Right lobe of liver (tissue), 6 donors: ENCODE measurements around the gene C5orf34. TPM values are rescaled to one million over a fixed set of nuclear protein-coding genes. Genes with fewer than 3 reads are reported as not detected.
A peak's percentile ranks its signal among the peaks of the same experiment; 100 is the strongest.

Experiments
- ATAC-seq, 4 donors: fragments of 200-7000 bp; cut with Tn5 transposase; one replicate each; pipeline ENCODE4 v1.9.1; 2020; ENCODE audit warnings: mild to moderate bottlenecking in 4 of 4, moderate library complexity in 4 of 4
- DNase-seq, 3 donors: peaks; one replicate each; pipeline ENCODE4 v3.0.0-alpha.2; 2020
- H3K27ac ChIP-seq, 3 donors: fragments of 200-600 bp; one replicate each; pipeline ENCODE4 v1.8.0; 2022
- H3K27me3 ChIP-seq, 2 donors: fragments of 200-600 bp; one replicate each; pipeline ENCODE4 v1.8.0; 2022
- H3K36me3 ChIP-seq, 4 donors: fragments of 200-600 bp; sonication (generic) in 1 of 4; one replicate each; pipeline versions ENCODE4 v1.5.1 to v1.8.0; 2017 to 2022; ENCODE audit warnings: control low read depth in 1 of 4
- H3K4me1 ChIP-seq, 4 donors: fragments of 200-600 bp; sonication (generic) in 1 of 4; one replicate each; pipeline versions ENCODE4 v1.5.1 to v1.8.0; 2017 to 2022; ENCODE audit warnings: control low read depth in 1 of 4
- H3K4me3 ChIP-seq, 3 donors: fragments of 200-600 bp; one replicate each; pipeline ENCODE4 v1.8.0; 2022
- H3K9me3 ChIP-seq, 4 donors: fragments of 200-600 bp; sonication (generic) in 1 of 4; one replicate each; pipeline versions ENCODE4 v1.5.1 to v1.8.0; 2017 to 2022; ENCODE audit warnings: control low read depth in 1 of 4
- CTCF ChIP-seq, 4 donors: fragments of 200-600 bp in 3 of 4; fragments of 450-650 bp in 1 of 4; IDR thresholded peaks; one replicate each; pipeline versions ENCODE4 v1.5.1 to v1.8.0; 2016 to 2022; ENCODE audit warnings: antibody characterized with exemption in 4 of 4, mild to moderate bottlenecking in 2 of 4
- POLR2A ChIP-seq: fragments of 450-650 bp; IDR thresholded peaks from one replicate; pipeline ENCODE4 v1.6.1; 2017; ENCODE audit warnings: antibody characterized with exemption, mild to moderate bottlenecking
- WGBS: methylation state at CpG from one replicate; pipeline ENCODE4 v1.1.6; 2018; ENCODE audit warnings: low coverage, low lambda C conversion rate; ENCODE audit not compliant: insufficient coverage; ENCODE audit errors: missing lambda C conversion rate; 5-methylcytosine and 5-hydroxymethylcytosine counted together
- intact Hi-C, 2 donors: fragments of 100-400 bp; cut with DNase I; formaldehyde crosslinking; loops; one replicate each; pipeline versions ENCODE4 v1.11.2 to v1.14.1; 2022
- total RNA-seq, 6 experiments: library from RNA; depleted of rRNA in 2 of 6; stranded (reverse); fragments of >200 nt in 2 of 6; fragmentation: NEBNext Ultra II Directional in 3 of 6; extraction: Animal tissue kit (Norgen Biotek cat#: 25700) in 3 of 6; gene quantifications; one replicate each; pipeline versions ENCODE4 v1.1.0 to v1.2.4, GENCODE V29; 2016 to 2023
- donor health status: DM: no; HTN: yes; CAD: no.
- donor health status: DM: no; HTN: no; CAD: no.
- donor health status: DM: no; HTN: no; CAD: no.
- donor health status: DM: no; HTN: yes; CAD: no.
- donor health status: DM: no; HTN: yes; CAD: no.

The C5orf34 gene
- total RNA-seq, 6 experiments from 2014 or later: 0.15 to 0.99 (median 0.72) TPM

- no peak for TF ChIP-seq POLR2A
- TF ChIP-seq CTCF (IDR thresholded peaks at IDR 0.05): no peak
- WGBS: 89% methylated on average over 2 of the region's 2 CpGs
- intact Hi-C loops: no loop called here
- ATAC-seq (no peak), DNase-seq (no peak)
- no peaks in the 10 kb centered on the region for H3K9me3 ChIP-seq
- H3K4me3 ChIP-seq: no peak overlapping the region
- no peaks in the 10 kb centered on the region for H3K4me1 ChIP-seq
- H3K36me3 ChIP-seq: no peaks in the 10 kb centered on the region
- H3K27ac ChIP-seq: no peak overlapping the region
- no peaks in the 10 kb centered on the region for H3K27me3 ChIP-seq
These were observed 16.4 kb downstream of the C5orf34 start for GRCh38 chr5:43498581-43498980.

- peak in 3 of 4 donors; percentile 46 to 72 (median 47) for ATAC-seq
- H3K4me3 ChIP-seq: no peak overlapping the region
- TF ChIP-seq CTCF (IDR thresholded peaks at IDR 0.05): no peak
- TF ChIP-seq POLR2A: no peak
These were observed 17.4 kb downstream of the C5orf34 start for GRCh38 chr5:43497311-43498104.

GRCh38 chr5:43491326-43491725 lies 23.6 kb downstream of the C5orf34 start:
- DNase-seq (no peak), ATAC-seq (no peak)
- TF ChIP-seq POLR2A (no peak), CTCF (IDR thresholded peaks at IDR 0.05) (no peak)
- H3K4me1 ChIP-seq: no peaks in the 10 kb centered on the region
- 100% methylated on average over 1 of the region's 1 CpG for WGBS
- intact Hi-C loops: no loop called here
- no peaks in the 10 kb centered on the region for H3K27me3 ChIP-seq
- H3K36me3 ChIP-seq: no peaks in the 10 kb centered on the region
- no peak overlapping the region for H3K4me3 ChIP-seq
- no peak overlapping the region for H3K27ac ChIP-seq
- no peaks in the 10 kb centered on the region for H3K9me3 ChIP-seq

More at GRCh38 chr5:43497311-43498104, 17.4 kb downstream of the C5orf34 start:
- DNase-seq: no peak
- intact Hi-C loops: no loop called here
- Histone ChIP-seq H3K9me3 (no peaks in the 10 kb centered on the region), H3K27ac (no peak overlapping the region), H3K4me1 (no peaks in the 10 kb centered on the region), H3K27me3 (no peaks in the 10 kb centered on the region), H3K36me3 (no peaks in the 10 kb centered on the region)
- WGBS: 82% methylated on average over 5 of the region's 5 CpGs

GRCh38 chr5:43486353-43486752 lies 28.6 kb downstream of the C5orf34 start:
- WGBS: 67% methylated on average over 3 of the region's 3 CpGs
- no peak for ATAC-seq
- intact Hi-C loops: loop anchor here in 1 of 2 donors (10.0 kb wide), 1 partner anchor 92 kb away; no protein-coding TSS in a partner anchor

More at GRCh38 chr5:43486353-43486752, 28.6 kb downstream of the C5orf34 start:
- no peaks in the 10 kb centered on the region for H3K27me3 ChIP-seq
- H3K9me3 ChIP-seq: no peaks in the 10 kb centered on the region
- H3K4me3 ChIP-seq: no peak overlapping the region
- TF ChIP-seq CTCF (IDR thresholded peaks at IDR 0.05) (no peak), POLR2A (no peak)
- H3K27ac ChIP-seq: no peak overlapping the region
- no peaks in the 10 kb centered on the region for H3K36me3 ChIP-seq
- no peak for DNase-seq
- peaks cover 0 to 14% (median 5%) of the 10 kb centered on the region in 4 donors for H3K4me1 ChIP-seq
